Activated effector memory CD4-positive, alpha-beta T cell treated with Interleukin-2 at 50 U/mL for 16 hours (primary cell): ENCODE measurements around the gene SAA1.

Source experiments
- DNase-seq: peaks from one replicate; pipeline ENCODE4 v3.0.0-alpha.2; 2020

The SAA1 gene

DNA sequence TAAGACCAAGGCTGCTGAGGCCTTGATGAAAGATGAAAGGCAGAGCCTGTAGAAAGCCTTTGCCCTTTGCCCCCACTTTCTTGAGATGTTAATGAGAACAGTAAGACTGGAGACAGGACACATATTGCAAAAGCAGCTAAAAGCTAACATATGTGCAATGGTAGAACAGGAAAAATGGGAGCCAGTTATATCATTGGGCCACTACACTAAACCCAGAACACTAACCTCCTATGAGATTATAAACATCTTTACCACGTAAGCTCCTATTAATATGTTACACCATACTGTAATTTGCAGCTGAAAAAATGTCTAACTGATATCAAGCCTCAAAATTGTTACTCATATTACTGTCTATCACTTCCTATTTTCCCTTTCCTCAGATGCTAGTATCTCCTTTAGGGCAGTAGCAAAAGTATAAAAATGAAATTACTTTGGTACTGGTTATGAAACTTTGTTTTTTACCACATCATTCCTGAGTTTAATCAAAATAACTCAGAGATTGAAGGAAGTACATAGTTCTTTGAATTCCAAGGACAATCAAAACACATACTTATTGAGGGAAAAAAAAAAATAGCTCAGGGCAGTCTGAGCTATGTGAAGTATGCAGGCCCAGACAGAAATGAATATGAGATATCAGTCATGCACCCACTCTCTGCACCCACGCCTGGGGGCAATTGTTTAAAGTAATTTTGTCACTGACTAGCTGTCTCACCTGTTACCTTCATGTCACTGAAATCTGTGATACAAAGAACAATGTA is 46.8 kb downstream of the SAA1 start:
- no peak for DNase-seq

DNA sequence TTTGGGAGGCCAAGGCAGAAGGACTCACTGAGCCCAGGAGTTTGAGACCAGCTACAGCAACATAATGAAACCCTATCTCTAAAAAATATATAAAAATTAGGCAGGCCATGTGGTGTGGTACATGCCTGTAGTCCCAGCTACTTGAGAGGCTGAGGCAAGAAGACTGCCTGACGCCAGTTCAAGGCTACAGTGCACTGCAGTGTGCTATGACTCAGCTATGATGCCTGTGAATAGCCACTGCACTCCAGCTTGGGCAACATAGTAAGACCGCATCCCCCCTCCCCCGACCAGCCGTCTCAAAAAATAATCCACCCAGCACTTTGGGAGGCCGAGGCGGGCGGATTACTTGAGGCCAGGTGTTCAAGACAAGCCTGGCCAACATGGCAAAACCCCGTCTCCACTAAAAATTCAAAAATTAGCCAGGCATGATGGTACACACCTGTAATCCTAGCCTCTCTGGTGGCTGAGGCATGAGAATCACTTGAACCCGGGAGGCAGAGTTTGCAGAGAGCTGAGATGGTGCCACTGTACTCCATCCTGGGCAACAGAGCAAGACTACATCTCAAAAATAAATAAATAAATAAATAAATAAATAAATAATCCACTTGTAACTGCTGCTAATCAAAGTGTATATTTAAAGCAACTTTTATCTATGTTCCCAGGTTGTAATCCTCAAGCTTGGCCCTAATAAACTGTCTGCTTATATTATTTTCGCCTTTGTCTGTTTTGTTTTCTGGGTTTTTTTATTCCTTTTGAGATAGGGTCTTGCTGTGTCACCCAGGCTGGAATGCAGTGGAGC is 48.1 kb downstream of the SAA1 start:
- no peak for DNase-seq

DNA sequence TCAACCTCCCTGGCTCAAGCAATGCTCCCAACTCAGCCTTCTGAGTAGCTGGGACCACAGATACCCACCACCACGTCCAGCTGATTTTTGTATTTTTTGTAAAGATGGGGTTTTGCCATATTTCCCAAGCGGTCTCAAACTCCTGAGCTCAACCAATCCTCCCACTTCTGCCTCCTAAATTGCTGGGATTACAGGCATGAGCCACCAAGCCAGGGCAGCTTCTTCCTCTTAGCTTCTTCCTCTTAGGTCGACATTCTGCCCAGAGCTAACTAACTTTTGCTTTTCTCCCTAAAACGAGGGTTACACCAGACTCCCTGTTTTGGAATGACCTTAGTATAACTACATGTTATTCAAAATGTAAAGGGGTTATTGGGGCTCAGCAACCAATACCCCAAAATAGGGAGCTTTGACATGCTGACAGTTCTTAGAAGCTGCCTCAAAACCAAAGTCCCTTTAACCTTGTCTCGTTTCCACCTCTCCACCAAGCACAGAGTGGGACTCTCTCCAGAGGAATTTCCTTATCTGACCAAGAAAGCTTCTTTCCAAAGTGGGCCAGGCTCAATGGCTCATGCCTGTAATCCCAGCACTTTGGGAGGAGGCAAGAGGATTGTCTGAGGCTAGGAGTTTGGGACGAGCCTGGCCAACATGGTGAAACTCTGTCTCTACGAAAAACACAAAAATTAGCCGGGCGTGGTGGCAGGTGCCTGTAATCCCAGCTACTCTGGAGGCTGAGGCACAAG is 48.9 kb downstream of the SAA1 start:
- DNase-seq: no peak

DNA sequence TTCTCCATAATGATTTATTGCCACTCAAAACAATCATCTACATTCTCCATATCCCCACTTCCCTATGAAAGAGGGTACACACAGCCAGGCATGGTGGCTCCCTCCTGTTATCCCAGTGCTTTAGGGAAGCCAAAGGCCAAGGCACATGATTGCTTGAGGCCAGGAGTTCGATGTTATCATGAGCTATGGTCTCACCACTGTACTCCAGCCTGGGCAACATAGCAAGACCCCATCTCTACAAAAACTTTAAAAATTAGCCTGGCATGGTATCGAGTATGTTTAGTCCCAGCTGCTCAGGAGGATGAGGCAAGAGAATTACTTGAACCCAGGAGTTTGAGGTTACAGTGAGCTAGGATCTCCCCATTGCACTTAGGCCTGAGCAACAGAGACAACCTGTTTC is 49.8 kb downstream of the SAA1 start:
- no peak for DNase-seq

DNA sequence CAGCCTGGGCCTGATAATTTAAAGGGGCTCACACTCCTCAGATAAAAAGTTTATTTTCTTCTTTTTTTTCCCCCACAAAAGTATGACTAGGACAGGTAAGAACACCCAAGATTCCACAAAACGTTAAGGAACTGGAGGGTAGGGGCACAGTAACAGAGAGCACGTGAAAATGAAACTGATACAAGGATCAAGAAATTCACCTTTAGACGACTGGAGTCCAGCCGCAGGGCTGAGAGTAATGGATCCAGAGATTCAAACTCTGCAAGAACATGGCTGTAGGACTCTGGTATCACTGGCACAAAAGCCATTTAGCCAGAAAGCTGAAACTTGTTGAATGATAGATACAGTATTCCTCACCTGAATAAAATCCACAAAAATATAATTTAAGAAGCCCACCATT is 51.5 kb downstream of the SAA1 start:
- DNase-seq: no peak
